Keratinocyte (primary cell): ENCODE measurements around the gene TFPI.

Source experiments
- EZH2 ChIP-seq: IDR thresholded peaks from one replicate; pipeline ENCODE4 v1.6.1; 2012; ENCODE audit warnings: inconsistent platforms, mild to moderate bottlenecking, low read length, moderate library complexity
- TF ChIP-seq, protein P1 (sequence below), 3 experiments: IDR thresholded peaks in 1 of 3; conservative IDR thresholded peaks in 1 of 3; optimal IDR thresholded peaks in 1 of 3; 2 replicates in 2 of 3; 3 replicates in 1 of 3; pipeline versions ENCODE3 to v1.5.1; 2011; ENCODE audit warnings: low read length in 3 of 3, mild to moderate bottlenecking in 3 of 3, moderate library complexity in 2 of 3, control low read depth in 1 of 3, inconsistent platforms in 1 of 3; ENCODE audit not compliant: insufficient read depth in 2 of 3; ENCODE audit errors: extremely low read depth in 1 of 3

DNA sequence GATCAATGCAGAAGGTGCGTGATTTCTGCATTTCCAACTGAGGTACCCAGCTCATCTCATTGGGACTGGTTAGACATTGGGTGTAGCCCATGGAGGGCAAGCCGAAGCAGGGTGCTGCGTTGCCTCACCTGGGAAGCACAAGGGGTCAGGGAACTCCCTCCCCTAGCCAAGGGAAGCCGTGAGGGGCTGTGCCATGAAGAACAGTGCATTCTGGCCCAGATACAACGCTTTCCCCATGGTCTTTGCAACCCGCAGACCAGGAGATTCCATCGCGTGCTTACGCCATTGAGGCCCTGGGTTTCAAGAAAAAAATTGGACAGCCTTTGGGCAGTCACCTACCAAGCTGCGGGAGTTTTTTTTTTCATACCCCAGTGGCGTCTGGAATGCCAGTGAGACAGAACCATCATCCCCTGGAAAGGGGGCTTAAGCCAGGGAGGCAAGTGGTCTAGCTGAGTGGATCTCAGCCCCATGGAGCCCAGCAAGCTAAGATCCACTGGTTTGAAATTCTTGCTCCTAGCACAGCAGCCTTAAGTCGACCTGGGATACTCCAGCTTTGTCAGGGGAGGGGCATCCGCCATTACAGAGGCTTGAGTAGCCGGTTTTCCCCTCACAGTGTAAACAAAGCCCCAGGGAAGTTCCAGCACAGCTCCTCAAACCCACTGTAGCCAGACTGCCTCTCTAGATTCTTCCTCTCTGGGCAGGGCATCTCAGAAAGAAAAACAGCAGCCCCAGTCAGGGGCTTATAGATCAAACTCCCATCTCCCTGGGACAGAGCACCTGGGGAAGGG is 21.7 kb downstream of the TFPI start:
- TF ChIP-seq EZH2 = no peak
- TF ChIP-seq, protein P1, sequence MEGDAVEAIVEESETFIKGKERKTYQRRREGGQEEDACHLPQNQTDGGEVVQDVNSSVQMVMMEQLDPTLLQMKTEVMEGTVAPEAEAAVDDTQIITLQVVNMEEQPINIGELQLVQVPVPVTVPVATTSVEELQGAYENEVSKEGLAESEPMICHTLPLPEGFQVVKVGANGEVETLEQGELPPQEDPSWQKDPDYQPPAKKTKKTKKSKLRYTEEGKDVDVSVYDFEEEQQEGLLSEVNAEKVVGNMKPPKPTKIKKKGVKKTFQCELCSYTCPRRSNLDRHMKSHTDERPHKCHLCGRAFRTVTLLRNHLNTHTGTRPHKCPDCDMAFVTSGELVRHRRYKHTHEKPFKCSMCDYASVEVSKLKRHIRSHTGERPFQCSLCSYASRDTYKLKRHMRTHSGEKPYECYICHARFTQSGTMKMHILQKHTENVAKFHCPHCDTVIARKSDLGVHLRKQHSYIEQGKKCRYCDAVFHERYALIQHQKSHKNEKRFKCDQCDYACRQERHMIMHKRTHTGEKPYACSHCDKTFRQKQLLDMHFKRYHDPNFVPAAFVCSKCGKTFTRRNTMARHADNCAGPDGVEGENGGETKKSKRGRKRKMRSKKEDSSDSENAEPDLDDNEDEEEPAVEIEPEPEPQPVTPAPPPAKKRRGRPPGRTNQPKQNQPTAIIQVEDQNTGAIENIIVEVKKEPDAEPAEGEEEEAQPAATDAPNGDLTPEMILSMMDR (optimal IDR thresholded peaks at IDR 0.05 in 1 of 3, IDR thresholded peaks at IDR 0.05 in 1 of 3, conservative IDR thresholded peaks at IDR 0.05 in 1 of 3; ENCODE audit: extremely low read depth in 1 of 3, insufficient read depth in 2 of 3, low read length in 3 of 3) = no peak
